Mucosa of descending colon (tissue), 3 donors: ENCODE data around the gene KDM8. TPM values are rescaled to one million over a fixed set of nuclear protein-coding genes. Genes with fewer than 3 reads are reported as not detected.
A peak's percentile ranks its signal among the peaks of the same experiment; 100 is the strongest.
"Not testable (repeated sequence)": the region's sequence is repeated elsewhere in the genome, so short reads cannot be mapped to it uniquely, and the experiment has no call there.

ENCODE experiments used
- ATAC-seq: fragments of 200-7000 bp; cut with Tn5 transposase; one replicate; pipeline ENCODE4 v1.9.1; 2020; ENCODE audit warnings: mild to moderate bottlenecking, moderate library complexity
- DNase-seq, 3 donors: peaks; one replicate each; pipeline ENCODE4 v3.0.0-alpha.2; 2020
- H3K36me3 ChIP-seq: fragments of 200-600 bp; one replicate; pipeline ENCODE4 v1.8.0; 2021; ENCODE audit warnings: low read depth, mild to moderate bottlenecking
- H3K4me1 ChIP-seq: fragments of 200-600 bp; one replicate; pipeline ENCODE4 v1.8.0; 2021; ENCODE audit warnings: low read depth, mild to moderate bottlenecking
- H3K4me3 ChIP-seq: fragments of 200-600 bp; one replicate; pipeline ENCODE4 v1.8.0; 2021; ENCODE audit warnings: mild to moderate bottlenecking
- H3K9me3 ChIP-seq: fragments of 200-600 bp; one replicate; pipeline ENCODE4 v1.8.0; 2021; ENCODE audit warnings: mild to moderate bottlenecking
- CTCF ChIP-seq: fragments of 200-600 bp; IDR thresholded peaks from one replicate; pipeline ENCODE4 v1.8.0; 2022; ENCODE audit warnings: antibody characterized with exemption, mild to moderate bottlenecking
- intact Hi-C, 2 donors: fragments of 100-400 bp; cut with DNase I in 1 of 2; cut with micrococcal nuclease in 1 of 2; formaldehyde crosslinking; loops; one replicate each; pipeline versions ENCODE4 v1.11.0 to v1.11.1; 2022; cut with DNase I, micrococcal nuclease
- total RNA-seq, 3 donors: library from RNA; stranded (reverse); fragmentation: NEBNext Ultra II Directional in 2 of 3; extraction: Animal tissue kit (Norgen Biotek cat#: 25700) in 2 of 3; gene quantifications; one replicate each; pipeline versions ENCODE4 v1.2.1 to v1.2.4, GENCODE V29; 2021 to 2023
- donor health status: DM: no; HTN: no; CAD: no; lungs with moderate emphysema.
- donor health status: DM: no; HTN: no; CAD: no.
- donor health status: DM: no; HTN: yes; CAD: no.

The KDM8 gene
- total RNA-seq, 3 donors from 2014 or later = 8.7 to 12.9 (median 8.9) TPM

GRCh38 chr16:27243725-27244362 is 40.5 kb downstream of the KDM8 start:
- ATAC-seq (no peak), DNase-seq (no peak)
- TF ChIP-seq CTCF = no peak
- Histone ChIP-seq H3K4me3 (no peak overlapping the region), H3K36me3 (no peaks in the 10 kb centered on the region), H3K4me1 (peaks cover 55% of the 10 kb centered on the region), H3K9me3 (no peaks in the 10 kb centered on the region)
- intact Hi-C loops = loop anchor here in 1 of 2 donors (10.0 kb wide), 1 partner anchor 91 kb away; no protein-coding TSS in a partner anchor

- Histone ChIP-seq H3K4me3 (no peak overlapping the region), H3K9me3 (no peaks in the 10 kb centered on the region), H3K4me1 (peaks cover 52% of the 10 kb centered on the region), H3K36me3 (no peaks in the 10 kb centered on the region)
- no peak for ATAC-seq
- DNase-seq = no peak
- no peak for TF ChIP-seq CTCF
- intact Hi-C loops = loop anchor here in 1 of 2 donors (10.0 kb wide), 1 partner anchor 90 kb away; no protein-coding TSS in a partner anchor
Measured at GRCh38 chr16:27244363-27244755, 41.0 kb downstream of the KDM8 start.

GRCh38 chr16:27245276-27246172 is 42.2 kb downstream of the KDM8 start:
- intact Hi-C loops = loop anchor here in 1 of 2 donors (10.0 kb wide), 1 partner anchor 89 kb away; no protein-coding TSS in a partner anchor
- DNase-seq = peak in 1 of 3 donors; percentile 39
- no peaks in the 10 kb centered on the region for H3K9me3 ChIP-seq
- peaks cover 42% of the 10 kb centered on the region for H3K4me1 ChIP-seq
- no peaks in the 10 kb centered on the region for H3K36me3 ChIP-seq
- H3K4me3 ChIP-seq = no peak overlapping the region
- TF ChIP-seq CTCF = no peak
- ATAC-seq = peak; percentile 10

- Histone ChIP-seq H3K9me3 (no peaks in the 10 kb centered on the region), H3K4me1 (peaks cover 34% of the 10 kb centered on the region), H3K36me3 (no peaks in the 10 kb centered on the region), H3K4me3 (no peak overlapping the region)
- no peak for DNase-seq
- no peak for TF ChIP-seq CTCF
- ATAC-seq = no peak
- intact Hi-C loops = loop anchor here in 1 of 2 donors (10.0 kb wide), 1 partner anchor 88 kb away; no protein-coding TSS in a partner anchor
Measured at GRCh38 chr16:27246439-27246838, 43.1 kb downstream of the KDM8 start.

- peaks cover 28% of the 10 kb centered on the region for H3K4me1 ChIP-seq
- not testable (repeated sequence) for H3K4me3 ChIP-seq, H3K36me3 ChIP-seq, DNase-seq, ATAC-seq, H3K9me3 ChIP-seq
- intact Hi-C loops = loop anchor here in 1 of 2 donors (10.0 kb wide), 1 partner anchor 88 kb away; no protein-coding TSS in a partner anchor
Measured at GRCh38 chr16:27247076-27247475, 43.8 kb downstream of the KDM8 start.
